HCT116 (cell line): ENCODE measurements around the gene TFPT. TPM values are rescaled to one million over a fixed set of nuclear protein-coding genes. Genes with fewer than 3 reads are reported as not detected.

Source experiments
- ATAC-seq: fragments of 200-7000 bp; cut with Tn5 transposase; 2 replicates; pipeline ENCODE4 v1.9.1; 2020; ENCODE audit warnings: mild to moderate bottlenecking, moderate library complexity
- BruUV-seq: library from RNA; stranded (reverse); fragments of 400-500 nt; replicated peaks from 2 replicates; lab custom pipeline; 2021; lab: Mats Ljungman, UMichigan
- CTCF ChIA-PET: fragments of 300-600 bp; sonication (Branson Sonifier 250); formaldehyde crosslinking; loops from one replicate; lab custom pipeline; 2021; ENCODE audit warnings: antibody characterized with exemption; lab: Charles Lee
- POLR2A ChIA-PET: fragments of 300-600, 350-600 bp; sonication (Branson Sonifier 250); formaldehyde crosslinking; loops from one replicate; lab custom pipeline; 2021; ENCODE audit warnings: antibody characterized with exemption; lab: Charles Lee
- RAD21 ChIA-PET, 2 experiments: fragments of 300-600 bp; sonication (Branson Sonifier 250); formaldehyde crosslinking; loops; one replicate each; lab custom pipeline; 2023; ENCODE audit warnings: low total read pairs in 2 of 2; ENCODE audit not compliant: uncharacterized antibody in 2 of 2, unreplicated experiment in 2 of 2, low non-redundant PET in 1 of 2; lab: Charles Lee
- DNase-seq: peaks from one replicate; pipeline ENCODE4 v3.0.0-alpha.2; 2010; ENCODE audit warnings: low read depth, low spot score
- H2AFZ ChIP-seq: fragments of 200-600 bp; shearing (Covaris generic), sonication (generic); 2 replicates; pipeline ENCODE4 v1.6.1; 2017; ENCODE audit warnings: low read depth, mixed run types, mixed read lengths, antibody characterized with exemption, low read length; ENCODE audit not compliant: poor library complexity, severe bottlenecking
- H3K27ac ChIP-seq: 2 replicates; pipeline ENCODE4 v1.5.1; 2012; ENCODE audit warnings: low read depth, low read length
- H3K27me3 ChIP-seq: fragments of 200-600 bp; sonication (generic); 2 replicates; pipeline ENCODE4 v1.6.1; 2016; ENCODE audit warnings: mixed run types, low read length, mixed read lengths; ENCODE audit not compliant: insufficient read depth
- H3K36me3 ChIP-seq, 2 experiments: fragments of 200-500 bp in 1 of 2; fragments of 200-600 bp in 1 of 2; sonication (Bioruptor generic) in 1 of 2; sonication (generic) in 1 of 2; 2 replicates each; pipeline versions ENCODE4 v1.5.1 to v1.6.1; 2014 to 2016; ENCODE audit warnings: low read length in 2 of 2, inconsistent platforms in 1 of 2, mixed read lengths in 1 of 2, mixed run types in 1 of 2; ENCODE audit not compliant: insufficient read depth in 2 of 2, control insufficient read depth in 1 of 2
- H3K4me1 ChIP-seq, 2 experiments: fragments of 200-600 bp in 1 of 2; sonication (generic) in 1 of 2; 2 replicates each; pipeline versions ENCODE4 v1.5.1 to v1.6.1; 2012 to 2017; ENCODE audit warnings: low read length in 2 of 2, inconsistent platforms in 1 of 2, mild to moderate bottlenecking in 1 of 2, mixed read lengths in 1 of 2, mixed run types in 1 of 2, moderate library complexity in 1 of 2; ENCODE audit not compliant: insufficient read depth in 2 of 2, control insufficient read depth in 1 of 2
- H3K4me2 ChIP-seq: fragments of 200-600 bp; sonication (generic); 2 replicates; pipeline ENCODE4 v1.6.1; 2017; ENCODE audit warnings: mixed run types, low read length, mixed read lengths
- H3K4me3 ChIP-seq, 2 experiments: fragments of 200-600 bp in 1 of 2; sonication (generic) in 1 of 2; replicated peaks in 1 of 2; 2 replicates each; pipeline ENCODE4 v1.5.1; 2011 to 2016; ENCODE audit warnings: low read length in 2 of 2, control low read depth in 1 of 2, low read depth in 1 of 2, mild to moderate bottlenecking in 1 of 2, mixed read lengths in 1 of 2, mixed run types in 1 of 2
- H3K79me2 ChIP-seq: fragments of 200-600 bp; sonication (generic); 2 replicates; pipeline ENCODE4 v1.6.1; 2017; ENCODE audit warnings: mild to moderate bottlenecking, mixed run types, low read length, moderate library complexity, mixed read lengths; ENCODE audit not compliant: insufficient read depth
- H3K9ac ChIP-seq: fragments of 200-600 bp; sonication (generic); 2 replicates; pipeline ENCODE4 v1.6.1; 2016; ENCODE audit warnings: low read length, mixed read lengths
- H3K9me2 ChIP-seq: fragments of 200-600 bp; sonication (generic), shearing (Covaris generic); 2 replicates; pipeline ENCODE4 v1.6.1; 2017; ENCODE audit warnings: mixed run types, mild to moderate bottlenecking, moderate library complexity; ENCODE audit not compliant: insufficient read depth
- H3K9me3 ChIP-seq, 2 experiments: fragments of 200-500 bp in 1 of 2; fragments of 200-600 bp in 1 of 2; sonication (Bioruptor generic) in 1 of 2; sonication (generic) in 1 of 2; 2 replicates each; pipeline ENCODE4 v1.6.1; 2014 to 2017; ENCODE audit warnings: low read length in 2 of 2, mixed read lengths in 2 of 2, inconsistent platforms in 1 of 2, low read depth in 1 of 2, mild to moderate bottlenecking in 1 of 2, mixed run types in 1 of 2, moderate library complexity in 1 of 2; ENCODE audit not compliant: control insufficient read depth in 1 of 2, insufficient read depth in 1 of 2
- H4K20me1 ChIP-seq: fragments of 200-600 bp; sonication (generic), shearing (Covaris generic); 2 replicates; pipeline ENCODE4 v1.6.1; 2017; ENCODE audit warnings: mixed run types, mild to moderate bottlenecking, moderate library complexity; ENCODE audit not compliant: insufficient read depth
- CBX3 ChIP-seq: IDR thresholded peaks from 2 replicates; pipeline ENCODE4 v1.6.1; 2012; ENCODE audit warnings: low read depth
- CTCF ChIP-seq, 3 experiments: fragments of 200-600 bp in 1 of 3; sonication (generic) in 1 of 3; IDR thresholded peaks in 2 of 3; conservative IDR thresholded peaks in 1 of 3; 2 replicates each; pipeline ENCODE4 v1.5.1; 2012 to 2017; ENCODE audit warnings: low read depth in 2 of 3, low read length in 2 of 3, antibody characterized with exemption in 1 of 3, borderline replicate concordance in 1 of 3, control low read depth in 1 of 3, mild to moderate bottlenecking in 1 of 3, mixed read lengths in 1 of 3, mixed run types in 1 of 3, moderate library complexity in 1 of 3; ENCODE audit not compliant: insufficient read depth in 1 of 3
- EZH2phosphoT487 ChIP-seq: fragments of 200-600 bp; IDR thresholded peaks from 2 replicates; pipeline ENCODE4 v1.6.1; 2018; ENCODE audit warnings: antibody characterized with exemption, borderline replicate concordance
- FOSL1 ChIP-seq: IDR thresholded peaks from 2 replicates; pipeline ENCODE4 v1.6.1; 2012; ENCODE audit warnings: low read depth
- REST ChIP-seq: IDR thresholded peaks from 2 replicates; pipeline ENCODE4 v1.6.1; 2012; ENCODE audit warnings: low read depth
- ZNF274 ChIP-seq: fragments of 200-500 bp; sonication (Bioruptor generic); IDR thresholded peaks from 2 replicates; pipeline ENCODE4 v1.6.1; 2014; ENCODE audit warnings: mild to moderate bottlenecking, low read depth, low read length, inconsistent platforms
- intact Hi-C: fragments of 100-400 bp; cut with micrococcal nuclease; formaldehyde crosslinking; loops from 2 replicates; pipeline ENCODE4 v1.10.0; 2022
- total RNA-seq: library from RNA; stranded (reverse); gene quantifications from one replicate; pipeline ENCODE4 v1.2.1, GENCODE V29; 2021; ENCODE audit not compliant: unreplicated experiment

TFPT gene
- total RNA-seq, 1 experiment from 2014 or later = 7.1 TPM

GRCh38 chr19:54063350-54064116 lies 51.9 kb downstream of the TFPT start, which contains the start of gene VSTM1:
Gene VSTM1, minus strand, starts transcription at chr19:54063897. Its CDS starts 120 bp downstream, at chr19:54063777.
- CTCF ChIA-PET = no interaction called here
- H3K27me3 ChIP-seq = no peaks in the 10 kb centered on the region
- intact Hi-C loops = no loop called here
- no peaks in the 10 kb centered on the region for H3K9me2 ChIP-seq
- H3K27ac ChIP-seq = no peak within 1 kb of the TSS
- H3K9me3 ChIP-seq = no peaks in the 10 kb centered on the region
- no peaks in the 10 kb centered on the region for H3K36me3 ChIP-seq
- no TSS peak for BruUV-seq
- DNase-seq (no peak), ATAC-seq (no peak)
- H4K20me1 ChIP-seq = no peaks in the 10 kb centered on the region
- no peak within 1 kb of the TSS for H3K4me3 ChIP-seq
- no peaks in the 10 kb centered on the region for H3K4me1 ChIP-seq
- H3K4me2 ChIP-seq = no peak within 1 kb of the TSS
- RAD21 ChIA-PET = no interaction called here
- POLR2A ChIA-PET = no interaction called here
- no peaks in the 10 kb centered on the region for H3K79me2 ChIP-seq
- TF ChIP-seq REST (no peak), CTCF (IDR thresholded peaks at IDR 0.05 in 2 of 3, conservative IDR thresholded peaks at IDR 0.05 in 1 of 3; ENCODE audit: borderline replicate concordance in 1 of 3, insufficient read depth in 1 of 3, low read depth in 2 of 3, low read length in 2 of 3) (no peak), CBX3 (no peak), ZNF274 (no peak), FOSL1 (no peak), EZH2phosphoT487 (no peak)
- H3K9ac ChIP-seq = no peak within 1 kb of the TSS
- H2AFZ ChIP-seq = no peak within 1 kb of the TSS
